Measurements from ENCODE around the gene SKA3. TPM values are rescaled to one million over a fixed set of nuclear protein-coding genes. Genes with fewer than 3 reads are reported as not detected.
"Not testable (repeated sequence)": the region's sequence is repeated elsewhere in the genome, so short reads cannot be mapped to it uniquely, and the experiment has no call there.

Gene SKA3
- total RNA-seq, 1 experiment from 2014 or later = 18.9 TPM

DNA sequence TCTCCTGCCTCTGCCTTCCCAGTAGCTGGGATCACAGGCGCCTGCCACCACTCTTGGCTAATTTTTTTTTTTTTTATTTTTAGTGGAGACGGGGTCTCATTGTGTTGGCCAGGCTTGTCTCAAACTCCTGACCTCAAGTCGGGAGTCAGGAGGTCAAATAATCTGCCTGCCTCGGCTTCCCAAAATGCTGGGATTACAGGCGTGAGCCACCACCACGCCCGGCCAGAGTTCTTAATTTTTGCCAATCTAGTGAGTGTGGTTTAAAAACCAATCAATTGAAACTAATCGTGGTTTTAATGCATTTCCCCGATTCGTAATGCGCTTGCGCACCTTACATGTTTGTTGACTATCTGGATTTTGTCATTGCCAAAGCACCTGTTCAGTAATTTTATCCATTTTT, 37.0 kb downstream of the SKA3 start:
- H3K9me3 ChIP-seq (ENCODE audit: insufficient read depth, low read depth) = no peaks in the 10 kb centered on the region
- DNase-seq = no peak
- H3K27ac ChIP-seq = peak overlapping the region; percentile 76
- no TSS peak for BruUV-seq (replicated peaks)
- POLR2A ChIA-PET (ENCODE audit: unreplicated experiment) = no interaction called here
- H3K4me1 ChIP-seq (replicated peaks; ENCODE audit: insufficient read depth) = peaks cover 19% of the 10 kb centered on the region
- H3F3A ChIP-seq (ENCODE audit: insufficient read depth, low read depth) = peaks cover 9% of the 10 kb centered on the region; the same call in 1 of the 2 replicates
- H3K36me3 ChIP-seq (ENCODE audit: low read depth) = peaks cover 10% of the 10 kb centered on the region
- H3K79me2 ChIP-seq (ENCODE audit: low read depth) = peaks cover 39% of the 10 kb centered on the region
- H3K4me2 ChIP-seq = peak overlapping the region; percentile 83
- no peaks in the 10 kb centered on the region for H3K27me3 ChIP-seq (ENCODE audit: insufficient read depth, low read depth)
- intact Hi-C loops (cut with micrococcal nuclease; ENCODE audit: unreplicated experiment) = no loop called here
- peaks cover 17% of the 10 kb centered on the region for H4K20me1 ChIP-seq (ENCODE audit: insufficient read depth)
- CTCF ChIA-PET = no interaction called here
- no peaks in the 10 kb centered on the region for H3K9me2 ChIP-seq (ENCODE audit: insufficient read depth)
- peak overlapping the region; percentile 80 for H3K4me3 ChIP-seq
- TF ChIP-seq EZH2 (IDR thresholded peaks at IDR 0.05; ENCODE audit: low read depth) = no peak
- TF ChIP-seq, protein P1, sequence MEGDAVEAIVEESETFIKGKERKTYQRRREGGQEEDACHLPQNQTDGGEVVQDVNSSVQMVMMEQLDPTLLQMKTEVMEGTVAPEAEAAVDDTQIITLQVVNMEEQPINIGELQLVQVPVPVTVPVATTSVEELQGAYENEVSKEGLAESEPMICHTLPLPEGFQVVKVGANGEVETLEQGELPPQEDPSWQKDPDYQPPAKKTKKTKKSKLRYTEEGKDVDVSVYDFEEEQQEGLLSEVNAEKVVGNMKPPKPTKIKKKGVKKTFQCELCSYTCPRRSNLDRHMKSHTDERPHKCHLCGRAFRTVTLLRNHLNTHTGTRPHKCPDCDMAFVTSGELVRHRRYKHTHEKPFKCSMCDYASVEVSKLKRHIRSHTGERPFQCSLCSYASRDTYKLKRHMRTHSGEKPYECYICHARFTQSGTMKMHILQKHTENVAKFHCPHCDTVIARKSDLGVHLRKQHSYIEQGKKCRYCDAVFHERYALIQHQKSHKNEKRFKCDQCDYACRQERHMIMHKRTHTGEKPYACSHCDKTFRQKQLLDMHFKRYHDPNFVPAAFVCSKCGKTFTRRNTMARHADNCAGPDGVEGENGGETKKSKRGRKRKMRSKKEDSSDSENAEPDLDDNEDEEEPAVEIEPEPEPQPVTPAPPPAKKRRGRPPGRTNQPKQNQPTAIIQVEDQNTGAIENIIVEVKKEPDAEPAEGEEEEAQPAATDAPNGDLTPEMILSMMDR (conservative IDR thresholded peaks at IDR 0.05) = no peak
- peak overlapping the region; percentile 88 for H2AFZ ChIP-seq

DNA sequence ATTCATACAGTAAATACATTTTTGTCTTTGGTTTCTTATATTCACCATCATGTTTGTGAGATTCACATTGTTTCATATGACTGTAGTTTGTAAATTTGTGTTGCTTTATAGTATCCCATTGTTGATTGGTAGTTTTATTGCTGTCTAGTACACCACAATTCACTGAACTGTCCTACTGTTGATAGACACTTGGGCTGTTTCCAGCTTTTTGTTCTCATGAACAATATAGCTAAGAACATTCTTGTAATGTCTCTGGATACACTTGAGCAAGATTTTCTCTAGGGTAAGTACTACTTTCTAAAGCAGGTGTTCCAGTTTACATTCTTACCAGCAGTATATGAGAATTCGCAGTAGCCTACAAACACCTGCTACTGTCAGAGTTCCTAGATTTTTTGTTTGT, 37.8 kb downstream of the SKA3 start:
- H4K20me1 ChIP-seq (ENCODE audit: insufficient read depth) = peaks cover 9% of the 10 kb centered on the region
- H3K9me2 ChIP-seq (ENCODE audit: insufficient read depth) = no peaks in the 10 kb centered on the region
- H3K9me3 ChIP-seq (ENCODE audit: insufficient read depth, low read depth) = no peaks in the 10 kb centered on the region
- no peak overlapping the region for H3K4me2 ChIP-seq
- DNase-seq = no peak
- H3K27me3 ChIP-seq (ENCODE audit: insufficient read depth, low read depth) = no peaks in the 10 kb centered on the region
- no peak overlapping the region for H3K4me3 ChIP-seq
- CTCF ChIA-PET = no interaction called here
- H3F3A ChIP-seq (ENCODE audit: insufficient read depth, low read depth) = peaks cover 9% of the 10 kb centered on the region; the same call in 1 of the 2 replicates
- H3K36me3 ChIP-seq (ENCODE audit: low read depth) = peaks cover 10% of the 10 kb centered on the region
- H2AFZ ChIP-seq = no peak overlapping the region
- H3K27ac ChIP-seq = no peak overlapping the region
- H3K79me2 ChIP-seq (ENCODE audit: low read depth) = peaks cover 31% of the 10 kb centered on the region
- no TSS peak for BruUV-seq (replicated peaks)
- POLR2A ChIA-PET (ENCODE audit: unreplicated experiment) = no interaction called here
- TF ChIP-seq, protein P1 (conservative IDR thresholded peaks at IDR 0.05) = no peak
- no peak for TF ChIP-seq EZH2 (IDR thresholded peaks at IDR 0.05; ENCODE audit: low read depth)
- H3K4me1 ChIP-seq (replicated peaks; ENCODE audit: insufficient read depth) = peaks cover 19% of the 10 kb centered on the region
- intact Hi-C loops (cut with micrococcal nuclease; ENCODE audit: unreplicated experiment) = no loop called here

DNA sequence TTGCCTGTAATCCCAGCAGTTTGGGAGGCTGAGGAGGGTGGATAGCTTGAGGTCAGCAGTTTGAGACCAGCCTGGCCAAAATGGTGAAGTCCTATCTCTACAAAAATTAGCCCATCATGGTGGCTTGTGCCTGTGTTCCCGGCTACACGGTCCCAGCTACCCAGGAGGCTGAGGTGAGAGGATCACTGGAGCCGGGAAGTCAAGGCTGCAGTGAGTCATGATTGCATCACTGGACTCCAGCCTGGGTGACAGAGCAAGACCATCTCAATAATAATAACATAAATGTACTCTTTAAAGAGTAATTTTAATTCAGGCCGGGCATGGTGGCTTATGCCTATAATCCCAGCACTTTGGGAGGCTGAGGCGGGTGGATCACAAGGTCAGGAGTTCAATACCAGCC, 38.7 kb downstream of the SKA3 start:
- H3F3A ChIP-seq (ENCODE audit: insufficient read depth, low read depth) = peaks cover 5% of the 10 kb centered on the region; the same call in 1 of the 2 replicates
- CTCF ChIA-PET = interaction anchor here (0.6 kb wide), 1 partner anchor 440 kb away, joined by 22 read pairs; no protein-coding TSS in a partner anchor
- no peaks in the 10 kb centered on the region for H3K9me2 ChIP-seq (ENCODE audit: insufficient read depth)
- no peaks in the 10 kb centered on the region for H3K9me3 ChIP-seq (ENCODE audit: insufficient read depth, low read depth)
- POLR2A ChIA-PET (ENCODE audit: unreplicated experiment) = no interaction called here
- H3K27ac ChIP-seq = no peak overlapping the region
- no peak for DNase-seq
- peaks cover 15% of the 10 kb centered on the region for H3K4me1 ChIP-seq (replicated peaks; ENCODE audit: insufficient read depth)
- TF ChIP-seq EZH2 (IDR thresholded peaks at IDR 0.05; ENCODE audit: low read depth) = no peak
- TF ChIP-seq, protein P1 (conservative IDR thresholded peaks at IDR 0.05) = no peak
- H4K20me1 ChIP-seq (ENCODE audit: insufficient read depth) = peaks cover 2% of the 10 kb centered on the region; the same call in 1 of the 2 replicates
- no peak overlapping the region for H3K4me2 ChIP-seq
- peaks cover 23% of the 10 kb centered on the region for H3K79me2 ChIP-seq (ENCODE audit: low read depth)
- no TSS peak for BruUV-seq (replicated peaks)
- H3K27me3 ChIP-seq (ENCODE audit: insufficient read depth, low read depth) = no peaks in the 10 kb centered on the region
- H3K4me3 ChIP-seq = no peak overlapping the region
- peaks cover 4% of the 10 kb centered on the region for H3K36me3 ChIP-seq (ENCODE audit: low read depth)
- H2AFZ ChIP-seq = no peak overlapping the region
- intact Hi-C loops (cut with micrococcal nuclease; ENCODE audit: unreplicated experiment) = no loop called here

DNA sequence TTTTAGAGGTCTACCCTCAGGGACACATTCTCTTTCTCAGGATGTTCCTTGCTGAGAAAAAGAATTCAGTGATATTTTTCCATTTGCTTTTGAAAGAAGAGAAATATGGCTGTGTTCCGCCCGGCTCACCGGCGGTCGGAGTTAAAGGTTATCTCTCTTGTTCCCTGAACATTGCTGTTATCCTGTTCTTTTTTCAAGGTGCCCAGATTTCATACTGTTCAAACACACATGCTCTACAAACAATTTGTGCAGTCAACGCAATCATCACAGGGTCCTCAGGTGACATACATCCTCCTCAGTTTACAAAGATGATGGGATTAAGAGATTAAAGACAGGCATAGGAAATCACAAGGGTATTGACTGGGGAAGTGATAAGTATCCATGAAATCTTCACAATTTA, 40.5 kb downstream of the SKA3 start:
- H3F3A ChIP-seq (ENCODE audit: insufficient read depth, low read depth); BruUV-seq (replicated peaks); H3K27me3 ChIP-seq (ENCODE audit: insufficient read depth, low read depth); H3K27ac ChIP-seq; H3K4me2 ChIP-seq; CTCF ChIA-PET; H3K79me2 ChIP-seq (ENCODE audit: low read depth); intact Hi-C loops (cut with micrococcal nuclease; ENCODE audit: unreplicated experiment); H3K36me3 ChIP-seq (ENCODE audit: low read depth); POLR2A ChIA-PET (ENCODE audit: unreplicated experiment); DNase-seq; H4K20me1 ChIP-seq (ENCODE audit: insufficient read depth); H3K4me3 ChIP-seq; H2AFZ ChIP-seq; H3K9me2 ChIP-seq (ENCODE audit: insufficient read depth); H3K4me1 ChIP-seq (replicated peaks; ENCODE audit: insufficient read depth); H3K9me3 ChIP-seq (ENCODE audit: insufficient read depth, low read depth): not testable (repeated sequence)
